Progenitor cell of endocrine pancreas (in vitro differentiated cells): Measurements from ENCODE around the gene HHIPL2. TPM values are rescaled to one million over a fixed set of nuclear protein-coding genes. Genes with fewer than 3 reads are reported as not detected.
"Not testable (repeated sequence)": the region's sequence is repeated elsewhere in the genome, so short reads cannot be mapped to it uniquely, and the experiment has no call there.

Experiments used
- DNase-seq: peaks from one replicate; pipeline ENCODE4 v3.0.0; 2021; ENCODE audit warnings: low spot score; ENCODE audit not compliant: unreplicated experiment
- H3K27ac Mint-ChIP-seq: 2 replicates; pipeline ENCODE4 v1.8.0; 2021; ENCODE audit warnings: mild to moderate bottlenecking, moderate library complexity, mixed read lengths
- H3K27me3 Mint-ChIP-seq: 2 replicates; pipeline ENCODE4 v1.8.0; 2021; ENCODE audit warnings: mixed read lengths
- H3K36me3 Mint-ChIP-seq: 2 replicates; pipeline ENCODE4 v1.8.0; 2022; ENCODE audit warnings: mixed read lengths; ENCODE audit not compliant: insufficient read depth
- H3K4me1 Mint-ChIP-seq: 2 replicates; pipeline ENCODE4 v1.8.0; 2021; ENCODE audit warnings: low read depth, mixed read lengths
- H3K4me3 Mint-ChIP-seq: 2 replicates; pipeline ENCODE4 v1.8.0; 2021; ENCODE audit warnings: low read depth, mild to moderate bottlenecking, moderate library complexity, mixed read lengths
- H3K9me3 Mint-ChIP-seq: 2 replicates; pipeline ENCODE4 v1.8.0; 2021; ENCODE audit warnings: low read depth, mixed read lengths
- total RNA-seq: library from RNA; stranded (reverse); gene quantifications from 2 replicates; pipeline ENCODE4 v1.2.1, GENCODE V29; 2021
- TF ChIP-seq, protein P1 (sequence below): fragments of 200-600 bp; sonication (generic); IDR thresholded peaks from one replicate; pipeline ENCODE4 v1.5.0; 2021; ENCODE audit warnings: antibody characterized with exemption, mild to moderate bottlenecking; ENCODE audit not compliant: unreplicated experiment

HHIPL2 gene
- total RNA-seq, 1 donor from 2014 or later, result 0.57 TPM

DNA sequence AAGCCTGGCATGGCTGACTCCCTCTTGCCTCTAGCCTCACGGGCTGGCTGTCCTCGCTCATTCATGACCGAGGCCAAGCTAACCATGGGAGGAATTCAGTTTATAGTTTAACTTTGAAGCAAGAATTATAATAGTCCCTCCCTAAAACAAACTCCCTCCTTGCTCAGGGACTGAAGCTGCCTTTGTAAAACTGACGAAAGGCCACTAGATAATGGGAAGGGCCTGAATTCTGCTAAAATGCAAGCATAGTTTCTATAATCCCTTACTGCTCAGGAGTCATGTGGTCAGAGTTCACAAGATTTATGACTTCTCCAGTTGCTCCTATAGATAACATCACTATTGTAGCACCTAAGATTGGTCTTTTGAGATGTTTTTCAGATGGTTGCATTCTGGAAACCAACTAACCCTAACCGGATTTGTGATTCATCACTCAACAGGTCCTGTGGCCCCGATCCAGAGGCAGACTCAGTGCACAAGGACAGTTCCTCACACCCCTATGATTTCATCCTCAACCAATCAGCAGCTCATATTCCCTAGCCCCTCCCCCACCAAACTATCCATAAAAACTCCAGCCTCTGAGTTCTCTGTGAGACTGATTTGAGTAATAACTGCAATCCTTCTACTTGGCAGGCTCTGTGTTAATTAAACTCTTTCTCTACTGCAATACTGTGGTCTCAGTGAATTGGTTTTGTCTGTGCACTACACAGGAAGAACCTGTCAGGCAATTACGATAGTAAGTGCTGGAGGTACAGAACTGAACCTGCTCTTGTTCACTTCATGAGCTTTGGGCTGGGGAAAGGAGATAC lies 26.4 kb downstream of the HHIPL2 start:
- no peaks in the 10 kb centered on the region for H3K36me3 Mint-ChIP-seq
- DNase-seq, result no peak
- H3K4me3 Mint-ChIP-seq, result no peak overlapping the region

GRCh38 chr1:222489496-222489895 lies 58.4 kb downstream of the HHIPL2 start:
- DNase-seq, H3K4me1 Mint-ChIP-seq, H3K36me3 Mint-ChIP-seq, H3K9me3 Mint-ChIP-seq, H3K27me3 Mint-ChIP-seq, H3K4me3 Mint-ChIP-seq, H3K27ac Mint-ChIP-seq: not testable (repeated sequence)

More for the DNA sequence above, 26.4 kb downstream of the HHIPL2 start:
- Mint-ChIP-seq H3K9me3 (peaks cover 6% of the 10 kb centered on the region), H3K4me1 (no peaks in the 10 kb centered on the region), H3K27ac (no peak overlapping the region), H3K27me3 (no peaks in the 10 kb centered on the region)
- TF ChIP-seq, protein P1, sequence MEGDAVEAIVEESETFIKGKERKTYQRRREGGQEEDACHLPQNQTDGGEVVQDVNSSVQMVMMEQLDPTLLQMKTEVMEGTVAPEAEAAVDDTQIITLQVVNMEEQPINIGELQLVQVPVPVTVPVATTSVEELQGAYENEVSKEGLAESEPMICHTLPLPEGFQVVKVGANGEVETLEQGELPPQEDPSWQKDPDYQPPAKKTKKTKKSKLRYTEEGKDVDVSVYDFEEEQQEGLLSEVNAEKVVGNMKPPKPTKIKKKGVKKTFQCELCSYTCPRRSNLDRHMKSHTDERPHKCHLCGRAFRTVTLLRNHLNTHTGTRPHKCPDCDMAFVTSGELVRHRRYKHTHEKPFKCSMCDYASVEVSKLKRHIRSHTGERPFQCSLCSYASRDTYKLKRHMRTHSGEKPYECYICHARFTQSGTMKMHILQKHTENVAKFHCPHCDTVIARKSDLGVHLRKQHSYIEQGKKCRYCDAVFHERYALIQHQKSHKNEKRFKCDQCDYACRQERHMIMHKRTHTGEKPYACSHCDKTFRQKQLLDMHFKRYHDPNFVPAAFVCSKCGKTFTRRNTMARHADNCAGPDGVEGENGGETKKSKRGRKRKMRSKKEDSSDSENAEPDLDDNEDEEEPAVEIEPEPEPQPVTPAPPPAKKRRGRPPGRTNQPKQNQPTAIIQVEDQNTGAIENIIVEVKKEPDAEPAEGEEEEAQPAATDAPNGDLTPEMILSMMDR, result no peak

GRCh38 chr1:222487774-222488173 lies 60.1 kb downstream of the HHIPL2 start:
- H3K36me3 Mint-ChIP-seq, H3K9me3 Mint-ChIP-seq, H3K4me3 Mint-ChIP-seq, DNase-seq, H3K27ac Mint-ChIP-seq, H3K4me1 Mint-ChIP-seq, H3K27me3 Mint-ChIP-seq: not testable (repeated sequence)

DNA sequence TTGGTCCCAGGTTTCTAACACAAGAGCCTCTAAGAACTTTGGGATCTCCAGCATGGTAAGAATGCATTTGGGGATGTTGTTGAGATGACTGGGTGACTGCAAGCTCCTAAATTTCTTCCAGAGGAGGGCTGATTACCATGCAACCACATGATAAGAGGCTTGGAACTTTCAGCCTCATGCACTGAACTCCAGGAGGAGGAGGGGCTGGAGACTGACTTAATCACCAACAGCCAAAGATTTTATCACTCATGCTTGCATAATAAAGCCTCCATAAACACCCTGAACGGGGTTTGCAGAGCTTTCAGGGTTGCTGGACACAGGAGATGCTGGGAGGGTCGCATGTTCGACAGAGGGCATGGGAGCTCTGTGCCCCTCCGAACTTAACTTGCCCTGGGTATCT lies 63.9 kb downstream of the HHIPL2 start:
- H3K27ac Mint-ChIP-seq, H3K4me3 Mint-ChIP-seq, H3K36me3 Mint-ChIP-seq, H3K9me3 Mint-ChIP-seq, H3K27me3 Mint-ChIP-seq, H3K4me1 Mint-ChIP-seq, DNase-seq: not testable (repeated sequence)

GRCh38 chr1:222479567-222479966 lies 68.3 kb downstream of the HHIPL2 start:
- not testable (repeated sequence) for DNase-seq, H3K27me3 Mint-ChIP-seq, H3K4me3 Mint-ChIP-seq

DNA sequence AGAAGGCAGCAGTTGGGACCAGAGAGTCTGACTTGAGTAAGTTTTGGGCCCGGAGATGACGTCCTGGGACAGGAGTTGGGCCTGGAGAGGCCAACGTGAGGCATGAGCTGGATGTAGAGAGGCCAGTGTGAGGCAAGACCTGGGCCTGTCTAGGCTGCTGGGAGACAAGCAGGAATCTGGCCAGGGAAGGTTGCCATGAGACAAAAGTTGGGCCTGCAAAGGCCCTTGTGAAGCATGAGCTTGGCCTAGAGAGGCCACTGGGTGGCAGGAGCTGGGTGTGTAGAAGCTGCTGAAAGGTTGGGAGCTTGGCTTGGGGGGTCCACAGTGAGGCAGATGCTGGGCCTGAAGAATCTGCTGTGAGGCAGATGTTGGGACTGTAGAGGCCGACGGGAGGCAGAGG lies 71.5 kb downstream of the HHIPL2 start:
- not testable (repeated sequence) for H3K36me3 Mint-ChIP-seq, DNase-seq, H3K27ac Mint-ChIP-seq, H3K27me3 Mint-ChIP-seq, H3K4me1 Mint-ChIP-seq, H3K4me3 Mint-ChIP-seq, H3K9me3 Mint-ChIP-seq

More at GRCh38 chr1:222479567-222479966, 68.3 kb downstream of the HHIPL2 start:
- not testable (repeated sequence) for H3K4me1 Mint-ChIP-seq, H3K27ac Mint-ChIP-seq, H3K36me3 Mint-ChIP-seq, H3K9me3 Mint-ChIP-seq

DNA sequence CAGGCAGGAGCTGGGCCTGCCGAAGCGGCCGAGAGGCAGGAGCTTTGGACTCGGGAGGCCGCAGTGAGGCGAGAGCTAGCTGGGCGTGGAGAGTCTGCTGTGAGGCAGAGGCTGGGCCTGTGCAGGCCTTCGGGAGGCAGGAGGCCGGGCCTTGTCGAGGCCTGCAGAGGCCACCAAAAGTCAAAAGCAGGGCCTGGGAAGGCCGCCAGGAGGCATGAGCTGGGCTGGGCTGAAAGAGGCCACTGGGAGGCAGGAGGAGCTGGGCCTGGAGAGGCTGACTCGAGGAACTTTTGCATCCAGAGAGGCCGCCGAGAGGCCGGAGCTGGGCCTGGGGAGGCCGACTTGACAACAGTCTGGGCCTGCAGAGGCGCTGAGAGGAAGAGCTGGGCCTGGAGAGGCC lies 74.2 kb downstream of the HHIPL2 start:
- not testable (repeated sequence) for H3K36me3 Mint-ChIP-seq, H3K27ac Mint-ChIP-seq, H3K27me3 Mint-ChIP-seq, H3K4me3 Mint-ChIP-seq, H3K9me3 Mint-ChIP-seq, DNase-seq, H3K4me1 Mint-ChIP-seq

- not testable (repeated sequence) for H3K9me3 Mint-ChIP-seq, H3K36me3 Mint-ChIP-seq, DNase-seq, H3K4me3 Mint-ChIP-seq, H3K4me1 Mint-ChIP-seq, H3K27ac Mint-ChIP-seq, H3K27me3 Mint-ChIP-seq
These were observed 74.9 kb downstream of the HHIPL2 start for GRCh38 chr1:222472776-222473540.

Other genes with a start within 250 kb of the HHIPL2 start
- gene TAF1A, start 41.8 kb upstream of the HHIPL2 start, total RNA-seq, result 19.7 and 20.7 TPM in 2 replicates
- gene MIA3, start 70.0 kb upstream of the HHIPL2 start, total RNA-seq, result 67.1 and 68.6 TPM in 2 replicates
- gene AIDA, start 164.4 kb upstream of the HHIPL2 start, total RNA-seq, result 57.8 and 62.3 TPM in 2 replicates
- 27.5 and 28.0 TPM in 2 replicates for gene BROX, start 164.5 kb upstream of the HHIPL2 start, total RNA-seq
- gene FAM177B, start 189.1 kb upstream of the HHIPL2 start, total RNA-seq, result not detected in 2 replicates